LHCN-M2 (cell line): Measurements from ENCODE around the gene BCDIN3D. TPM values are rescaled to one million over a fixed set of nuclear protein-coding genes. Genes with fewer than 3 reads are reported as not detected.

Source experiments
- DNase-seq: peaks from one replicate; pipeline ENCODE4 v3.0.0-alpha.2; 2012; ENCODE audit warnings: low read depth
- total RNA-seq: library from RNA; depleted of rRNA; stranded (reverse); fragments of >200 nt; gene quantifications from 2 replicates; pipeline ENCODE4 v1.2.3, GENCODE V29; 2014; rRNA removed

BCDIN3D gene
- total RNA-seq, 1 experiment from 2014 or later = 2.9 TPM

- no peak for DNase-seq
Measured at GRCh38 chr12:49798248-49798647, 44.7 kb downstream of the BCDIN3D start.

GRCh38 chr12:49797449-49797776 lies 45.5 kb downstream of the BCDIN3D start:
- DNase-seq = no peak

GRCh38 chr12:49796606-49797448 lies 46.1 kb downstream of the BCDIN3D start:
- DNase-seq = no peak

- no peak for DNase-seq
Measured at GRCh38 chr12:49796155-49796554, 46.8 kb downstream of the BCDIN3D start.

GRCh38 chr12:49795654-49796105 lies 47.2 kb downstream of the BCDIN3D start:
- DNase-seq = no peak

GRCh38 chr12:49794811-49795653 lies 47.9 kb downstream of the BCDIN3D start:
- no peak for DNase-seq

- no peak for DNase-seq
Measured at GRCh38 chr12:49794021-49794420, 48.9 kb downstream of the BCDIN3D start.

- no peak for DNase-seq
Measured at GRCh38 chr12:49793620-49794019, 49.3 kb downstream of the BCDIN3D start.

- no peak for DNase-seq
Measured at GRCh38 chr12:49792976-49793580, 49.8 kb downstream of the BCDIN3D start.

- DNase-seq = no peak
Measured at GRCh38 chr12:49792181-49792970, 50.5 kb downstream of the BCDIN3D start.

- no peak for DNase-seq
Measured at GRCh38 chr12:49791700-49792099, 51.2 kb downstream of the BCDIN3D start.

GRCh38 chr12:49790741-49791555 lies 52.0 kb downstream of the BCDIN3D start:
- DNase-seq = no peak

- DNase-seq = no peak
Measured at GRCh38 chr12:49789992-49790391, 52.9 kb downstream of the BCDIN3D start.

- no peak for DNase-seq
Measured at GRCh38 chr12:49787672-49788071, 55.2 kb downstream of the BCDIN3D start.

Other genes with a start within 250 kb of the BCDIN3D start
- gene FAM186B, start 237.5 kb downstream of the BCDIN3D start, total RNA-seq = 0.19 and 0.40 TPM in 2 replicates
- 8.7 and 11.3 TPM in 2 replicates for gene PRPF40B, start 219.5 kb downstream of the BCDIN3D start, total RNA-seq
- gene FMNL3, start 135.7 kb downstream of the BCDIN3D start, total RNA-seq = 35.5 and 36.5 TPM in 2 replicates
- gene TMBIM6, start 101.5 kb downstream of the BCDIN3D start, total RNA-seq = 413 and 429 TPM in 2 replicates
- gene NCKAP5L, start 14.7 kb downstream of the BCDIN3D start, total RNA-seq = 27.8 and 29.8 TPM in 2 replicates
- 4.1 and 4.2 TPM in 2 replicates for gene FAIM2, start 60.8 kb upstream of the BCDIN3D start, total RNA-seq
- gene AQP2, start 107.6 kb upstream of the BCDIN3D start, total RNA-seq = not detected in 2 replicates
- gene AQP5, start 118.8 kb upstream of the BCDIN3D start, total RNA-seq = 0.11 TPM in 1 of 2 replicates, not detected in the other
- gene AQP6, start 129.8 kb upstream of the BCDIN3D start, total RNA-seq = not detected in 2 replicates
- 167 and 177 TPM in 2 replicates for gene RACGAP1, start 182.4 kb upstream of the BCDIN3D start, total RNA-seq
- gene ASIC1, start 214.5 kb upstream of the BCDIN3D start, total RNA-seq = 1.2 and 4.3 TPM in 2 replicates
- 49.2 and 66.8 TPM in 2 replicates for gene SMARCD1, start 242.2 kb upstream of the BCDIN3D start, total RNA-seq